Smooth muscle cell (in vitro differentiated cells): ENCODE results near the gene TLDC2. TPM values are rescaled to one million over a fixed set of nuclear protein-coding genes. Genes with fewer than 3 reads are reported as not detected.
"Not testable (repeated sequence)": the region's sequence is repeated elsewhere in the genome, so short reads cannot be mapped to it uniquely, and the experiment has no call there.

ENCODE experiments used
- DNase-seq: peaks from one replicate; lab custom pipeline; 2025; ENCODE audit not compliant: unreplicated experiment; lab: John Stamatoyannopoulos, UW
- H2AFZ ChIP-seq: fragments of 200-600 bp; sonication (generic); 2 replicates; pipeline ENCODE4 v1.6.0; 2016; ENCODE audit warnings: antibody characterized with exemption, low read depth, mild to moderate bottlenecking
- H3F3A ChIP-seq: fragments of 200-600 bp; sonication (generic); 2 replicates; pipeline ENCODE4 v1.6.0; 2017; ENCODE audit warnings: antibody characterized with exemption, low read depth
- H3K27ac ChIP-seq: fragments of 200-600 bp; sonication (generic); 2 replicates; pipeline ENCODE4 v1.5.1; 2016; ENCODE audit warnings: low read depth, mild to moderate bottlenecking
- H3K27me3 ChIP-seq: fragments of 200-600 bp; sonication (generic); 2 replicates; pipeline ENCODE4 v1.6.1; 2016; ENCODE audit warnings: low read depth, mild to moderate bottlenecking
- H3K36me3 ChIP-seq: fragments of 200-600 bp; sonication (generic); 2 replicates; pipeline ENCODE4 v1.5.1; 2016; ENCODE audit warnings: low read depth
- H3K4me1 ChIP-seq: fragments of 200-600 bp; sonication (generic); 2 replicates; pipeline ENCODE4 v1.5.1; 2016; ENCODE audit warnings: low read depth
- H3K4me2 ChIP-seq: fragments of 200-600 bp; sonication (generic); 2 replicates; pipeline ENCODE4 v1.6.0; 2016; ENCODE audit warnings: mild to moderate bottlenecking
- H3K4me3 ChIP-seq: fragments of 200-600 bp; sonication (generic); 2 replicates; pipeline ENCODE4 v1.5.1; 2016; ENCODE audit warnings: mild to moderate bottlenecking
- H3K79me2 ChIP-seq: fragments of 200-600 bp; sonication (generic); 2 replicates; pipeline ENCODE4 v1.6.0; 2016; ENCODE audit warnings: low read depth, mild to moderate bottlenecking
- H3K9ac ChIP-seq: fragments of 200-600 bp; sonication (generic); 2 replicates; pipeline ENCODE4 v1.6.0; 2016; ENCODE audit warnings: low read depth
- H3K9me3 ChIP-seq: fragments of 200-600 bp; sonication (generic); replicated peaks from 2 replicates; pipeline ENCODE4 v1.5.1; 2016; ENCODE audit warnings: low read depth
- H4K20me1 ChIP-seq: fragments of 200-600 bp; sonication (generic); 2 replicates; pipeline ENCODE4 v1.6.0; 2016; ENCODE audit warnings: low read depth
- CTCF ChIP-seq: fragments of 200-600 bp; sonication (generic); IDR thresholded peaks from 2 replicates; pipeline ENCODE4 v1.5.1; 2017; ENCODE audit warnings: borderline replicate concordance, mild to moderate bottlenecking, antibody characterized with exemption; ENCODE audit not compliant: insufficient read depth, poor library complexity, severe bottlenecking
- WGBS: methylation state at CpG from one replicate; pipeline ENCODE4 v1.1.7; 2016; ENCODE audit warnings: low lambda C conversion rate; 5-methylcytosine and 5-hydroxymethylcytosine counted together
- polyA plus RNA-seq: library from polyadenylated mRNA; unstranded; fragments of >200 nt; fragmentation: Nextera tagmentation; extraction: Ambion mirVana; gene quantifications from 2 replicates; pipeline ENCODE4 v1.2.1, GENCODE V29; 2016
- total RNA-seq: library from RNA; depleted of rRNA; stranded (reverse); fragments of >200 nt; gene quantifications from 2 replicates; pipeline ENCODE4 v1.2.3, GENCODE V29; 2014

The TLDC2 gene
- total and polyA plus RNA-seq, 2 experiments from 2014 or later, result not detected

- TF ChIP-seq CTCF, result no peak
- Histone ChIP-seq H3K4me2 (peak overlapping the region; percentile 73), H3K4me1 (peaks cover 6% of the 10 kb centered on the region), H3K79me2 (no peaks in the 10 kb centered on the region), H3K27ac (peak overlapping the region; percentile 60), H3K9me3 (no peaks in the 10 kb centered on the region), H2AFZ (no peak overlapping the region), H3K4me3 (no peak overlapping the region), H4K20me1 (peaks cover 31% of the 10 kb centered on the region), H3F3A (no peaks in the 10 kb centered on the region), H3K36me3 (no peaks in the 10 kb centered on the region), H3K27me3 (no peaks in the 10 kb centered on the region), H3K9ac (peak overlapping the region; percentile 20)
- 91% methylated on average over 5 of the region's 5 CpGs for WGBS
- no peak for DNase-seq
Observed at GRCh38 chr20:36835025-36835424, 40.9 kb upstream of the TLDC2 start.

GRCh38 chr20:36835453-36836198 lies 40.3 kb upstream of the TLDC2 start:
- H3K4me3 ChIP-seq, result peak overlapping the region; percentile 39
- H3K27ac ChIP-seq, result peak overlapping the region; percentile 60
- H3K4me2 ChIP-seq, result peak overlapping the region; percentile 73
- peak; percentile 67 for DNase-seq
- peak overlapping the region; percentile 20 for H3K9ac ChIP-seq
- H3F3A ChIP-seq, result no peaks in the 10 kb centered on the region
- H3K4me1 ChIP-seq, result peaks cover 6% of the 10 kb centered on the region
- no peaks in the 10 kb centered on the region for H3K9me3 ChIP-seq
- no peaks in the 10 kb centered on the region for H3K79me2 ChIP-seq
- no peaks in the 10 kb centered on the region for H3K36me3 ChIP-seq
- 9% methylated on average over 22 of the region's 28 CpGs for WGBS
- no peak for TF ChIP-seq CTCF
- no peaks in the 10 kb centered on the region for H3K27me3 ChIP-seq
- no peak overlapping the region for H2AFZ ChIP-seq
- peaks cover 29% of the 10 kb centered on the region for H4K20me1 ChIP-seq

- H4K20me1 ChIP-seq, result peaks cover 18% of the 10 kb centered on the region
- H3K36me3 ChIP-seq, result no peaks in the 10 kb centered on the region
- no peak overlapping the region for H3K27ac ChIP-seq
- H3K79me2 ChIP-seq, result no peaks in the 10 kb centered on the region
- no peak for DNase-seq
- H3F3A ChIP-seq, result no peaks in the 10 kb centered on the region
- no peak overlapping the region for H3K9ac ChIP-seq
- H3K4me2 ChIP-seq, result no peak overlapping the region
- no peak overlapping the region for H3K4me3 ChIP-seq
- no peaks in the 10 kb centered on the region for H3K27me3 ChIP-seq
- H3K4me1 ChIP-seq, result peaks cover 6% of the 10 kb centered on the region
- peak; percentile 36 for TF ChIP-seq CTCF
- no peaks in the 10 kb centered on the region for H3K9me3 ChIP-seq
- 90% methylated on average over 9 of the region's 9 CpGs for WGBS
- H2AFZ ChIP-seq, result no peak overlapping the region
Observed at GRCh38 chr20:36836591-36837269, 39.2 kb upstream of the TLDC2 start.

- not testable (repeated sequence) for H3F3A ChIP-seq, H3K4me1 ChIP-seq, H3K4me3 ChIP-seq, H3K36me3 ChIP-seq, H3K27me3 ChIP-seq, H4K20me1 ChIP-seq, H3K79me2 ChIP-seq, H3K9ac ChIP-seq, H3K9me3 ChIP-seq, H3K4me2 ChIP-seq, DNase-seq, H2AFZ ChIP-seq, H3K27ac ChIP-seq
- 97% methylated on average over 3 of the region's 3 CpGs for whole genome bisulfite sequencing
Observed at GRCh38 chr20:36838376-36838775, 37.6 kb upstream of the TLDC2 start.
